ENCODE data around the gene UGT1A6.
"Not testable (repeated sequence)": the region's sequence is repeated elsewhere in the genome, so short reads cannot be mapped to it uniquely, and the experiment has no call there.

UGT1A6 gene

GRCh38 chr2:233684640-233685039 lies 8.1 kb upstream of the UGT1A6 start:
- no peak for DNase-seq (ENCODE audit: low read depth in 1 of 2, low spot score in 1 of 2)

DNA sequence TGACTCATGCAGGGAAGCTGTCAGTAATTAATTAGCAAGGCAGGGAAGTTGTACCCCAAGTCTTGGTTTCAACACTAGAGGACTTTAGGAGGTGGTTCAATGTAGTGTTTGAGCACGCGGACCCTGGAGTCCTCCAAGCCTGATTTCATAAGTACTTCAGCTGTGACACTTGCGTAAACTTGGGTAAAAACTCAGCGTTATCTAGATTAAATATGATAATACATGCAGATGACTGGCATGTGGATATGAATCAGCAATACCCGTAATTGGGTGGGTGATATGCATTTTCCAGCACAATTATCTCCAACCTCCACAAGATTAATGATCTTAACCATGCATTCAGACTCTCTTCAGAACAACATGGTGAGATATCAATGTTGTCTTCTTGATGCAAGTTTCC lies 5.8 kb upstream of the UGT1A6 start:
- DNase-seq (ENCODE audit: low read depth in 1 of 2, low spot score in 1 of 2), result no peak

GRCh38 chr2:233688341-233688740 lies 4.3 kb upstream of the UGT1A6 start:
- DNase-seq (ENCODE audit: low read depth in 1 of 2, low spot score in 1 of 2), result no peak

GRCh38 chr2:233689031-233689430 lies 3.7 kb upstream of the UGT1A6 start:
- no peak for DNase-seq (ENCODE audit: low read depth in 1 of 2, low spot score in 1 of 2)

- no peak for DNase-seq (ENCODE audit: low read depth in 1 of 2, low spot score in 1 of 2)
Measured at GRCh38 chr2:233689501-233689900, 3.2 kb upstream of the UGT1A6 start.

DNA sequence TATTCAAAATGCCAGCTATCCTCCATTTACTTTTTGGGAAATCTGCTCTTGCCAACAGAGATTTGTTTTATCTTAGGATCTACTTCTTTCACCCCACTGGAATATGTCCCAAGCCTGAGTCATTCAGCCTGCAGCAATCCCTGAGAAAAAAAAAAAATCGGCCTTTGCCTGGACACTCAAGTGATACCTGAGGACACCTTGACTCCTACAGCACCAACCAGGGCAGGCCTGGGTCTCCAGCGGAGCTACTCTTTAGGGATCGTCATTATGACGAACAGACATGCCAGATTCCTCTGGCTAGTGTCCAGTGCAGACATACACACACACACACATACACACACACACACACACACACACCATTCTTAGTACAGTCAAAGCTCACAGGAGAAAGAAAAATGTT lies 2.2 kb upstream of the UGT1A6 start:
- no peak for DNase-seq (ENCODE audit: low read depth in 1 of 2, low spot score in 1 of 2)

GRCh38 chr2:233691443-233692433 lies 952 bp upstream of the UGT1A6 start:
- DNase-seq (ENCODE audit: low read depth in 1 of 2, low spot score in 1 of 2), result no peak

GRCh38 chr2:233693963-233694362 lies 1.3 kb downstream of the UGT1A6 start:
- DNase-seq (ENCODE audit: low read depth in 1 of 2, low spot score in 1 of 2), result no peak

- DNase-seq (ENCODE audit: low read depth in 1 of 2, low spot score in 1 of 2), result no peak
Measured at GRCh38 chr2:233698740-233699139, 6.0 kb downstream of the UGT1A6 start.

DNA sequence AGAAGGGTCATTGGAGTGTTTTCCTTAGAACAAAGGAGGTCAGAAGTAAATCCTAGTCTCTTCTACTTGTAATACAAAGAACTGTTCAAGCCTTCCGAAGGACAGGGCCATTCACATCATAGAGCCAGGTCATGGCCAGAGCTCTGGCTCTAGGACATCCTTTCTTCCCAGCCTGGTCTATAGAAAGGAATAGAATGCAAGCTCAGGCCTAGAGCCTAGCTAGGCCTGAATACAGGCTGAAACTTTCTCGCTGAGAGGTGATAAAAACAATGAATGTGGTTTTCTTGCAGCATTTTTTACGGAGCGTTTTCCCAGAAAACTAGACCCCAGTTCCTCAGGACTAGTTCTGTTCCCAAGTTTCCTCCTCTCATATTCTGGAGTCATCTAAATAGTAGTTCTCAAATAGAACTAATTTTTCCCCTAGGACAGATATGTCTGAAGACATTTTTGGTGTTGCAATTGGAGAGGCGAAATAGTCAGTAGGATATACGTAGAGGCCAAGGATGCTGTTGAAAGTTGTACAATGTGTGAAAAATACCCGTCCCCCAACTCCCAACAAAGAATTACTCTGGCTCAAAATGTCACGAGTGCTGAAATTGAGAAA lies 6.8 kb downstream of the UGT1A6 start:
- no peak for DNase-seq (ENCODE audit: low read depth in 1 of 2, low spot score in 1 of 2)

- no peak for DNase-seq (ENCODE audit: low read depth in 1 of 2, low spot score in 1 of 2)
Measured at GRCh38 chr2:233700028-233700635, 7.4 kb downstream of the UGT1A6 start.

- not testable (repeated sequence) for DNase-seq (ENCODE audit: low read depth in 1 of 2, low spot score in 1 of 2)
Measured at GRCh38 chr2:233700842-233701241, 8.2 kb downstream of the UGT1A6 start.

DNA sequence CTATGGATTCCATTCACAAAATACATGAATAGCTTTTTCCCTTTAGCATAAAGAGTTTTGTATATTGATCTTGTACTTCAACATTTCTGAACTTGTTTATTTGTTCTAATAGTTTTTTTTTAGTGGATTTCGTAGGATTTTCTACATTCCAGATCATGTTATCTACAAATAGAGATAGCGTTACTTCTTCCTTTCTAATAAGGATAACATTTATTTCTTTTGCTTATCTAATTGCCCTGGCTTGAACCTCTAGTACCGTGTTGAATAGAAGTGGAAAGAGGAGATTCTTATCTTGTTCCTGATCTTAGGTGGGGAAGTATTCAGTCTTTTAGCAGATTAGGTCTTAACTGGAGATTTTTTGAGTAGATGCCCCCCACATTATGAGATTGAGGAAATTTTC lies 9.5 kb downstream of the UGT1A6 start:
- DNase-seq (ENCODE audit: low read depth in 1 of 2, low spot score in 1 of 2), result no peak

DNA sequence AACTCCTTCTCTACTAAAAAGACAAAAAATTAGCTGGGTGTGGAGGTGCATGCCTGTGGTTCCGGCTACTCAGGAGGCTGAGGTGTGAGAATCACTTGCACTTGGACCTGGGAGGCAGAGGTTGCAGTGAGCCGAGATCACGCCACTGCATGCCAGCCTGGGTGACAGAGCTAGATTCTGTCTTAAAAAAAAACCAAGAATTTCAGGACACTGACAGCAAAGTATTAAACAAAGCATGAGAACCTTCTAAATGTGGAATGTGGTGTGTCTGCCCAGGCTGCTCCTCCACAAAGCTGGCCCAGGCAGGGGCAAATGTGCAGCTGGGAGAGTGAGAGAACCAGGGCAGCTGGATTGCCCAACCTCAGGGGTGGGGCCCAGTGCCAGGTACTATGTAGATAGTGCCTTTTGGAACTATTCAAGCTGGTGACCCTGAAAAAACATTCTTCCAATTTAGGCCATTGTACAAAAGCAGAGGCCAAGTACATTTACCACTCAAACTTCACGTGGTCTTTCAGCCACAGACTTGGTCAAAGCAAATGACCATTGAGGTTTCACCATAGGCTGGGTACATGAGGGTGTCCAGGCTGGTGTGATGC lies 13.3 kb downstream of the UGT1A6 start:
- DNase-seq (ENCODE audit: low read depth in 1 of 2, low spot score in 1 of 2), result no peak

DNA sequence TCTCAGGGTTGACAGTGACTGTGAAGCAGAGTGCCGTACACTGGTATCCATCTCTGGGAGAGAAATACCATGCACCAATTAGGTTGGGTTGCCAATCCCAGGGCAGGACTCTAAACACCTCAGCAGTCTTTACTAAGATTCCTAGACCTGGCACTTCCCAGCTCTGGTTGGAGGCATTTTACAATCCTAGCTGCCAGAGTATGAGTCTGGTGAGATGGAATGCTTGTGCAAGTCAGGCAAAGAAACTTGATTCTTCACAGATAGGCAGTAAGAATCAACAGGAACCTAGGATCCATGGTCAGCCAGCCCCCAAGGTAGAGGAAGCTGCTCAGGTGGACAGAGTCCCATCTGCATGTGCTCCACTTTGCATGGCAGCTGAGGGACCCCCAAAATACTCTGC lies 14.0 kb downstream of the UGT1A6 start:
- no peak for DNase-seq (ENCODE audit: low read depth in 1 of 2, low spot score in 1 of 2)

DNA sequence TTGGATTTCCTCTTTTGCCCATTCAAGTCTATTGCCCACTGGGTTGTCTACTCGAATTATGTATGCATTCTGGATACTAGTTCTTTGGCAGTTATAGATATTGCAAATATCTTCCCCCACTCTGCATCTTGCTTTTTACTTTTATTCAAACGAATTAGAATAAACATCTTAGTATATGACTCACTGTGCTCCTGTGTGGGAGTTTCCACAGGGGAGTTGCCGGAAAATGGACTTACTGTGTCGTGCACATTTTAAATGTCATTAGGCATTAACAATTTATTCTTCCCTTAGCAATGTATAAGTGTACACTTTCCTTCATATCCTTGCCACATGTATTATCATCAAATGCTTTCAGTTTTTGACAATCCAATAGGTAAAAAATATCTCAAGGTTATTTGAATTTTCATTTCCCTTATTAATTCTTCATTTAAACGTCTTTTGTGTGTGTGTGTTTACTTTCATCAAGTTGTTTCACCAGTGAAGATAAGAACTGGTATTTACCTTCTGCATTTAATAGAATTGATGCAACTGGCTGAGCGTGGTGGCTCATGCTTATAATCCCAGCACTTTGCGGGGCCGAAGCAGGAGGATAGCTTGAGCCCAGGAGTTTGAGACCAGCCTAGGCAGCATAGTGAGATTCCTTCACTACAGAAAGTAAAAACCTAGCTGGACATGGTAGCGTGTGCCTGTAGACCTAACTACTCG lies 15.4 kb downstream of the UGT1A6 start:
- no peak for DNase-seq (ENCODE audit: low read depth in 1 of 2, low spot score in 1 of 2)

DNA sequence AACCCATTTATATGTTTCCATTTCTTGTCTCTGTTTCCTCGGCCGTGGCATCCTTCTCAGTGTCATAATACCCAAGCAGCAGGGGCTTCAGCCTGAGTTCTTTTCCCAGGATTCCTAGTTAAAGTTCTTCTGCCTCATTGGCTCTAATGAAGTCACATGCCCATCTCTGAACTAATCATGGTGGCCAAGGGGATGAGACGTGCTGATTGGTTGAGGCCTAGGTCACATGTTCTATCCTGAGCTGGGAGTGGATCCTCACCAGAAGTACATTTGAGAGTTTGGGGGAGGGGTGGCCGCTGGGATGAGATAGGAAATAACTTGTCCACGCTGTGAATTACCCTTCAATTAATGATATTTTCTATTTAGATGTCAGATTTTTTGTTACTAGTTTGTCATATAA lies 16.3 kb downstream of the UGT1A6 start:
- DNase-seq (ENCODE audit: low read depth in 1 of 2, low spot score in 1 of 2), result no peak

DNA sequence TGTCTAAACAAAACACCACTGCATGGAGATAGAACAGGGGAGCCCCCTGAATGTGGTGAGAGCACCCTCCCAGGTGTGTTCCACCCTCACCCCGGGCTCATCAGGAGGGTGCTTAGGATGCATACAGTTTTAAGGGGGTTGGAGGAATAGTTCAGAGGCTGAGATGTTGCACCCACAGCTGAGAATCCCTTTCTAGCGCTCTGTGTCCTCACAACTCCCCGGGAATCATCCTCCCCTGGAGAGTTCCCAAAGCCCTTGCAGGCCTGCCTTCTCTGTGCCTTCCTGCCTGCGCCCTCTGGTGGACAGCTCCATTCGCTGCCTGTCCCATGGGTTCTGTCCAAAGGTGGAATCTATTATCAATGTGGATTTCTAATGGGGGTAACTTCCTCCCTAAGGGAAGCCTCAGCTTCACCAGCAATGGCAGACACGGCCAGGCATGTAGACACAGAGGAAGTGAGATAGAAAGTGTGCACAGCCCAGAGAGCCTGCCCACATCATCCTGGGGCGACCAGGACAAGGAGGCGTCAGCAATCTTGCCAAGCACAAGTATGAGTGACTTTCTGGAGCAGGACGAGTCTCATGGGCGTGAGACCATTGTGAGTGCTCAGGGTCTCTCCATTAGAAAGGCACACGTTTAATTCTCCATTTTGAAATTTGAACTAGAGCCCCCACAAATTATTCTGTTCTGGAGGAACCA lies 18.8 kb downstream of the UGT1A6 start:
- DNase-seq (ENCODE audit: low read depth in 1 of 2, low spot score in 1 of 2), result peak; percentile 39 to 54

DNA sequence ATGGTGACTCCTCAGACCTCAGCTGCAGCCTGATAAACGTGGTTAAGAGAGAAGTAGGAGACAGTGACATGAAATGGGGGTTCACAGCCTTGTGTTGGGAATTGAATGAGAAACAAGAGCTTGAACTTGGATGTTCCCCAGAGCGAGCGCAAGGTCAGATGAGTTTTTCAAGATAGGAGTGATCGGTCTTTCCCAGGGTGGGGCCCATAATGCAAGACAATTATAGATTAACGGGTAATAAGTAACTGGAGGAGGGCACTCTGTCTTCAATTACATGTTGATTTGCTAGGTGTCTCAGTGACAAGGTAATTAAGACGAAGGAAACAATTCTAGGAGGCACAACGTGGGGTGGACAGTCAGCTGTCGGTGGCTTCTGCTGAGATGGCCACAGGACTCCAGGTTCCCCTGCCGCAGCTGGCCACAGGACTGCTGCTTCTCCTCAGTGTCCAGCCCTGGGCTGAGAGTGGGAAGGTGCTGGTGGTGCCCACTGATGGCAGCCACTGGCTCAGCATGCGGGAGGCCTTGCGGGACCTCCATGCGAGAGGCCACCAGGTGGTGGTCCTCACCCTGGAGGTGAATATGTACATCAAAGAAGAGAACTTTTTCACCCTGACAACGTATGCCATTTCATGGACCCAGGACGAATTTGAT lies 20.0 kb downstream of the UGT1A6 start, which contains the start of gene UGT1A5:
Gene UGT1A5 (plus strand): TSS at position 297 of the 651 bp plus-strand sequence. CDS start 85 bp downstream, at position 382.
- no peak for DNase-seq (ENCODE audit: low read depth in 1 of 2, low spot score in 1 of 2)

GRCh38 chr2:233713262-233713615 lies 20.5 kb downstream of the UGT1A6 start:
- no peak for DNase-seq (ENCODE audit: low read depth in 1 of 2, low spot score in 1 of 2)

Measured in activated CD4-positive, alpha-beta T cell treated with anti-CD3 and anti-CD28 coated beads, Interleukin-2, amount 50 U/mL, for 24 hours (primary cell).